ENCODE results near the gene APRT.
"Not testable (repeated sequence)": the region's sequence is repeated elsewhere in the genome, so short reads cannot be mapped to it uniquely, and the experiment has no call there.

The APRT gene

DNA sequence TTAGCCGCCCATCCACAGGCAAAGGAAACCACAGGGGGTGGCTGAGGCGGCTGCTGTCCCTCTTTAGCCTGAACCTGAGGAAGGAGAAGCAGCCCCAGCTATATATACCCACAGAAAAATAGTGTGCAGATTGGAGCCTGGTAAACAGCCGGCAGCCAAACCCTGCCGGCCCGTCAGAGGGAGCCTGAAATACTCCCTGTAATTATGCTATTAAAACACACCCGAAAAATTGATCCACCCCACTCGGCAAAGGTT, 33.5 kb downstream of the APRT start:
- TF ChIP-seq, protein P1, sequence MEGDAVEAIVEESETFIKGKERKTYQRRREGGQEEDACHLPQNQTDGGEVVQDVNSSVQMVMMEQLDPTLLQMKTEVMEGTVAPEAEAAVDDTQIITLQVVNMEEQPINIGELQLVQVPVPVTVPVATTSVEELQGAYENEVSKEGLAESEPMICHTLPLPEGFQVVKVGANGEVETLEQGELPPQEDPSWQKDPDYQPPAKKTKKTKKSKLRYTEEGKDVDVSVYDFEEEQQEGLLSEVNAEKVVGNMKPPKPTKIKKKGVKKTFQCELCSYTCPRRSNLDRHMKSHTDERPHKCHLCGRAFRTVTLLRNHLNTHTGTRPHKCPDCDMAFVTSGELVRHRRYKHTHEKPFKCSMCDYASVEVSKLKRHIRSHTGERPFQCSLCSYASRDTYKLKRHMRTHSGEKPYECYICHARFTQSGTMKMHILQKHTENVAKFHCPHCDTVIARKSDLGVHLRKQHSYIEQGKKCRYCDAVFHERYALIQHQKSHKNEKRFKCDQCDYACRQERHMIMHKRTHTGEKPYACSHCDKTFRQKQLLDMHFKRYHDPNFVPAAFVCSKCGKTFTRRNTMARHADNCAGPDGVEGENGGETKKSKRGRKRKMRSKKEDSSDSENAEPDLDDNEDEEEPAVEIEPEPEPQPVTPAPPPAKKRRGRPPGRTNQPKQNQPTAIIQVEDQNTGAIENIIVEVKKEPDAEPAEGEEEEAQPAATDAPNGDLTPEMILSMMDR (IDR thresholded peaks at IDR 0.05; ENCODE audit: insufficient read depth, low read depth, low read length, missing control alignments): no peak
- H3K4me3 ChIP-seq (ENCODE audit: low read depth, low read length): no peak overlapping the region
- DNase-seq (ENCODE audit: low read depth): no peak

GRCh38 chr16:88777471-88778270, 34.1 kb downstream of the APRT start:
- no peak overlapping the region for H3K4me3 ChIP-seq (ENCODE audit: low read depth, low read length)
- TF ChIP-seq, protein P1 (IDR thresholded peaks at IDR 0.05; ENCODE audit: insufficient read depth, low read depth, low read length, missing control alignments): no peak
- DNase-seq (ENCODE audit: low read depth): no peak

DNA sequence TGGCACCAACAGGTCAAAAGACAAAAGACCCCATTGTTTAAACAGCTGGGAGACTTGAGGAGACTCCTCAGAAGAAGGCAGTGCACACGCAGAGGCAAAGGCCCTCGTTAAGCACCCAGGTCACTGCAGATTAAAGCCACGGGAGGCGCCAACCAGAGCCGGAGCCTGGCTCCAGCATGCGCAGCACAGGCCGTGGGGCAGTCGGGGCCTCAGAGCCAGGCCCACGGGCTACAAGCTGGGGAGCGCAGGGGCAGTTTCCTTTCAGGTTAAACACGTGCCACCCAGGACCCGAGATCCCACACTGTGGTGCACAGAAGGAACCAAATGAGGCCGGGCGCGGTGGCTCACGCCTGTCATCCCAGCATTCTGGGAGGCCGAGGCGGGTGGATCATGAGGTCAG, 35.9 kb downstream of the APRT start:
- TF ChIP-seq, protein P1 (IDR thresholded peaks at IDR 0.05; ENCODE audit: insufficient read depth, low read depth, low read length, missing control alignments): no peak
- no peak overlapping the region for H3K4me3 ChIP-seq (ENCODE audit: low read depth, low read length)
- no peak for DNase-seq (ENCODE audit: low read depth)

DNA sequence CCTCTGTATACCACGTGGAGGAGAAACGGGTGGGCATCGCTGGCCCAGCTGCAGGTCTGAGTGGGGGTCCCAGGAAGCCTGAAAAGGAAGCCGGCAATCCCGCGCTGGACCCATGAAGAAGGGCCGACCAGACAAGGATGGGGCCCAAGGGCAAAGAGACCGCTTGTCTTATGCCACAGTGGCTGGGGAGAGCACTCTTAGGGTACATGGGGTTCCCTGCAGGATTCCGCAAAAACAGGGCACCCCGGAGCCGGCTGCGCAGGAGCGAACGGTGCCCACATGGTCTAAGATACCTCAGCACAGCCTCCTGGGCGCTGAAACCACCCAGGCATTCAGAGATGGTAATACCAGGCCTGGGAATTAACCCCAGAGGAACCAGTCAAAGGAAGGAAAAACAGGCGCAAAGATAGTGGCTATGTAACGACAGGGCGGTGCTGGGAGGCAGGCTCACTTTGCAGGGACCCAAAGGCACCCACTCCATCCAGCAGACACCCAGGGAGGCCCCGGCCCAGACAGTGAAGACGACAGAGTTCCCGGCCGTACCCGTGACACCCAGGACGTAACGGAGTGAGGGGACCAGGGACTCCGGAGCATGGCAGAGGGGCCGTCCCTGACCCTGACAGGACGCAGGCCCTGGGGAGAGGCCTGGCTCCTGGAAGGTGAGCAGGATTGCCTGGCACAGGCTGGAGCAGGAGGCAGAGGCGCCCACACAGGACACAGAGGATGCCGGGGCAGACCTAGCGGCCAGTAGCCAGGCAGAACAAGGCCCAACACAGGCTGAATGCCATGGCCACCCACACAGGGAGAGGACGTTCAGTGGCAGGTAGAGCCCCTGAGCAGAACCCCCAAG, 37.0 kb downstream of the APRT start:
- no peak overlapping the region for H3K4me3 ChIP-seq (ENCODE audit: low read depth, low read length)
- TF ChIP-seq, protein P1 (IDR thresholded peaks at IDR 0.05; ENCODE audit: insufficient read depth, low read depth, low read length, missing control alignments): no peak
- DNase-seq (ENCODE audit: low read depth): no peak

GRCh38 chr16:88773812-88774291, 37.9 kb downstream of the APRT start:
- TF ChIP-seq, protein P1 (IDR thresholded peaks at IDR 0.05; ENCODE audit: insufficient read depth, low read depth, low read length, missing control alignments): no peak
- no peak for DNase-seq (ENCODE audit: low read depth)
- H3K4me3 ChIP-seq (ENCODE audit: low read depth, low read length): no peak overlapping the region

GRCh38 chr16:88772871-88773811, 38.6 kb downstream of the APRT start:
- DNase-seq (ENCODE audit: low read depth): no peak
- TF ChIP-seq, protein P1 (IDR thresholded peaks at IDR 0.05; ENCODE audit: insufficient read depth, low read depth, low read length, missing control alignments): no peak

DNA sequence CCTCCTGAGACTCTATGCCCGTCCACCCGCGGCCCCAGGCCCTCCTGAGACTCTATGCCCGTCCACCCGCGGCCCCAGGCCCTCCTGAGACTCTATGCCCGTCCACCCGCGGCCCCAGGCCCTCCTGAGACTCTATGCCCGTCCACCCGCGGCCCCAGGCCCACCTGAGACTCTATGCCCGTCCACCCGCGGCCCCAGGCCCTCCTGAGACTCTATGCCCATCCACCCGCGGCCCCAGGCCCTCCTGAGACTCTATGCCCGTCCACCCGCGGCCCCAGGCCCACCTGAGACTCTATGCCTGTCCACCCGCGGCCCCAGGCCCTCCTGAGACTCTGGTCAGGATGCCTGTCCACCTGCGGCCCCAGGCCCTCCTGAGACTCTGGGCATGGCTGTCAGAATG, 39.9 kb downstream of the APRT start:
- H3K4me3 ChIP-seq (ENCODE audit: low read depth, low read length); DNase-seq (ENCODE audit: low read depth): not testable (repeated sequence)

More at GRCh38 chr16:88772871-88773811, 38.6 kb downstream of the APRT start:
- H3K4me3 ChIP-seq (ENCODE audit: low read depth, low read length): no peak overlapping the region

Data from GM12865 (cell line).